NT2/D1 (cell line): Measurements from ENCODE around the gene SEMA4F.

Source experiments
- SUZ12 ChIP-seq: IDR thresholded peaks from 2 replicates; pipeline ENCODE4 v1.6.1; 2011; ENCODE audit not compliant: insufficient read length, insufficient read depth; ENCODE audit errors: extremely low read depth
- YY1 ChIP-seq: IDR thresholded peaks from 2 replicates; pipeline ENCODE4 v1.6.1; 2011; ENCODE audit not compliant: insufficient read length, insufficient read depth
- ZNF274 ChIP-seq: IDR thresholded peaks from 2 replicates; pipeline ENCODE4 v1.6.1; 2011; ENCODE audit warnings: mild to moderate bottlenecking, low read depth, low read length

DNA sequence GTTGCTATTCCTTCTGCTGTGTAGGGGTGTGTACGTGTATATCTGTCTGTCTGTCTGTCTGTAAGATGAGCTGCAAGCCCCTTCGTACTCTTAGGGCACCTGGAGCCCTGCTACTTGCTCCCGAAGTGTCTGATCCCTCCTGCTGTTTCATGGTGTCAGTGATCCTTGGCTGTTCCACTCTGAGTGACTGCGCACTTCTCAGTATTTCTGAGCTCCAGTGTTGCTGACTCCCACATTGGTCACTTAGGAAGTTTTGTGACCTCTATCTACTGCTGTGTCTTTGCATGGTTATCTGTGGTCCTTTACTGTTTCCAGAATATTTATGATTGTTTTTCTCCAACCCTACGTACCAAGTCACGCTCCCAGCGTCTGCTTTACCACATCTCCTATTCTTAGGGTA, 16.2 kb downstream of the SEMA4F start:
- TF ChIP-seq YY1 = no peak
- no peak for TF ChIP-seq ZNF274
- no peak for TF ChIP-seq SUZ12
